A673 (cell line): ENCODE measurements around the gene ITGB6.

Source experiments
- CTCF ChIP-seq: fragments of 300-800, 200-600 bp; sonication (generic); conservative IDR thresholded peaks from 2 replicates; pipeline ENCODE4 v1.5.1; 2017; ENCODE audit warnings: low read depth, mild to moderate bottlenecking, antibody characterized with exemption, low read length, moderate library complexity, mixed read lengths
- EZH2 ChIP-seq: fragments of 200-600 bp; sonication (generic); IDR thresholded peaks from 2 replicates; pipeline ENCODE4 v1.6.1; 2017; ENCODE audit warnings: borderline replicate concordance, low read depth, mild to moderate bottlenecking, mixed read lengths, antibody characterized with exemption, low read length; ENCODE audit not compliant: poor library complexity, severe bottlenecking

- TF ChIP-seq EZH2, result no peak
- no peak for TF ChIP-seq CTCF
Observed at GRCh38 chr2:160138406-160138805, 61.7 kb downstream of the ITGB6 start.
